IMR-90 (cell line): ENCODE measurements around the gene CNST. TPM values are rescaled to one million over a fixed set of nuclear protein-coding genes. Genes with fewer than 3 reads are reported as not detected.

Experiments used
- ATAC-seq: fragments of 200-7000 bp; cut with Tn5 transposase; 2 replicates; pipeline ENCODE4 v1.9.1; 2020; ENCODE audit warnings: low read depth, mild to moderate bottlenecking, moderate library complexity
- BruUV-seq: library from RNA; stranded (reverse); fragments of 400-500 nt; replicated peaks from 2 replicates; lab custom pipeline; 2021; lab: Mats Ljungman, UMichigan
- CTCF ChIA-PET: fragments of 300-600 bp; formaldehyde crosslinking; extraction: SDS; loops from one replicate; lab custom pipeline; 2021; ENCODE audit warnings: antibody characterized with exemption; lab: Yijun Ruan, JAX
- POLR2A ChIA-PET: fragments of 300-600 bp; sonication (Branson Sonifier 250); formaldehyde crosslinking; loops from one replicate; lab custom pipeline; 2022; ENCODE audit warnings: antibody characterized with exemption; ENCODE audit not compliant: unreplicated experiment; lab: Charles Lee
- DNase-seq: peaks from one replicate; pipeline ENCODE4 v3.0.0; 2013
- H2AFZ ChIP-seq: replicated peaks from 2 replicates; pipeline ENCODE3; 2013; ENCODE audit warnings: low read length, mild to moderate bottlenecking; ENCODE audit not compliant: poor library complexity
- H2AK5ac ChIP-seq: 2 replicates; pipeline ENCODE4 v1.6.1; 2013; ENCODE audit warnings: low read depth, low read length, inconsistent platforms
- H2AK9ac ChIP-seq: replicated peaks from 2 replicates; pipeline ENCODE3; 2013; ENCODE audit warnings: mild to moderate bottlenecking, low read depth, low read length, moderate library complexity; ENCODE audit not compliant: poor library complexity
- H2BK120ac ChIP-seq: 2 replicates; pipeline ENCODE4 v1.6.1; 2013; ENCODE audit warnings: low read depth, low read length, inconsistent platforms
- H2BK15ac ChIP-seq: 3 replicates; pipeline ENCODE4 v1.6.1; 2013; ENCODE audit warnings: low read depth, low read length, inconsistent platforms
- H2BK20ac ChIP-seq: 2 replicates; pipeline ENCODE4 v1.6.1; 2013; ENCODE audit warnings: low read depth, mild to moderate bottlenecking, inconsistent platforms, low read length, moderate library complexity
- H2BK5ac ChIP-seq: 2 replicates; pipeline ENCODE4 v1.6.1; 2013; ENCODE audit warnings: mild to moderate bottlenecking, low read depth, low read length, inconsistent platforms; ENCODE audit not compliant: poor library complexity, severe bottlenecking
- H3K14ac ChIP-seq: replicated peaks from 2 replicates; pipeline ENCODE4 v1.6.1; 2013; ENCODE audit warnings: low read depth, low read length, inconsistent platforms
- H3K18ac ChIP-seq: 2 replicates; pipeline ENCODE4 v1.6.1; 2013; ENCODE audit warnings: low read depth, low read length, control low read depth
- H3K23ac ChIP-seq: 2 replicates; pipeline ENCODE4 v1.6.1; 2013; ENCODE audit warnings: low read depth, low read length, inconsistent platforms
- H3K27ac ChIP-seq: 2 replicates; pipeline ENCODE4 v1.5.1; 2013; ENCODE audit warnings: mild to moderate bottlenecking, control low read depth, low read length; ENCODE audit not compliant: insufficient read depth
- H3K27me3 ChIP-seq: 2 replicates; pipeline ENCODE4 v1.6.1; 2013; ENCODE audit warnings: low read length; ENCODE audit not compliant: control insufficient read depth, insufficient read depth
- H3K36me3 ChIP-seq: 2 replicates; pipeline ENCODE4 v1.6.1; 2013; ENCODE audit warnings: low read length, mixed read lengths; ENCODE audit not compliant: control insufficient read depth, insufficient read depth
- H3K4ac ChIP-seq: 2 replicates; pipeline ENCODE4 v1.6.1; 2013; ENCODE audit warnings: low read depth, low read length, inconsistent platforms
- H3K4me1 ChIP-seq: 2 replicates; pipeline ENCODE4 v1.6.1; 2013; ENCODE audit warnings: low read length, mixed read lengths; ENCODE audit not compliant: control insufficient read depth, insufficient read depth
- H3K4me2 ChIP-seq: 2 replicates; pipeline ENCODE4 v1.6.1; 2013; ENCODE audit warnings: low read depth, mild to moderate bottlenecking, control low read depth, low read length, moderate library complexity
- H3K4me3 ChIP-seq: 2 replicates; pipeline ENCODE4 v1.5.1; 2013; ENCODE audit warnings: low read depth, mild to moderate bottlenecking, control low read depth, low read length, moderate library complexity; ENCODE audit not compliant: insufficient read depth
- H3K56ac ChIP-seq: 2 replicates; pipeline ENCODE4 v1.6.1; 2013; ENCODE audit warnings: low read length, inconsistent platforms; ENCODE audit not compliant: insufficient read depth; ENCODE audit errors: extremely low read depth
- H3K79me1 ChIP-seq, 2 experiments: 2 replicates each; pipeline ENCODE4 v1.6.1; 2013; ENCODE audit warnings: low read length in 2 of 2, inconsistent platforms in 1 of 2, low read depth in 1 of 2
- H3K9ac ChIP-seq: 2 replicates; pipeline ENCODE4 v1.6.1; 2013; ENCODE audit warnings: low read depth, low read length, control low read depth
- H3K9me1 ChIP-seq: 2 replicates; pipeline ENCODE4 v1.6.1; 2013; ENCODE audit warnings: low read length, inconsistent platforms; ENCODE audit not compliant: insufficient read depth
- H3K9me3 ChIP-seq: 2 replicates; pipeline ENCODE4 v1.6.1; 2013; ENCODE audit warnings: low read length; ENCODE audit not compliant: control insufficient read depth, insufficient read depth
- H4K20me1 ChIP-seq: 2 replicates; pipeline ENCODE4 v1.6.1; 2013; ENCODE audit warnings: low read length, inconsistent platforms; ENCODE audit not compliant: insufficient read depth
- H4K5ac ChIP-seq: 2 replicates; pipeline ENCODE4 v1.6.1; 2013; ENCODE audit warnings: mild to moderate bottlenecking, low read depth, low read length, control low read depth
- H4K8ac ChIP-seq, 2 experiments: 2 replicates each; pipeline ENCODE4 v1.6.1; 2013; ENCODE audit warnings: low read depth in 2 of 2, low read length in 2 of 2, control low read depth in 1 of 2, inconsistent platforms in 1 of 2
- H4K91ac ChIP-seq: 2 replicates; pipeline ENCODE4 v1.6.1; 2013; ENCODE audit warnings: low read depth, low read length, inconsistent platforms; ENCODE audit not compliant: insufficient read depth
- CHD1 ChIP-seq: IDR thresholded peaks from 2 replicates; pipeline ENCODE4 v1.6.1; 2012; ENCODE audit warnings: low read depth, low read length, improper control_type of control experiment
- CTCF ChIP-seq: conservative IDR thresholded peaks from 2 replicates; pipeline ENCODE4 v1.5.1; 2012; ENCODE audit warnings: mild to moderate bottlenecking, low read depth, low read length, improper control_type of control experiment
- MAZ ChIP-seq: IDR thresholded peaks from 2 replicates; pipeline ENCODE4 v1.6.1; 2012; ENCODE audit warnings: low read depth, mild to moderate bottlenecking, low read length, improper control_type of control experiment, moderate library complexity, borderline replicate concordance
- NFE2L2 ChIP-seq: fragments of 150-350 bp; IDR thresholded peaks from 2 replicates; pipeline ENCODE4 v1.6.1; 2016; ENCODE audit warnings: low read depth, mild to moderate bottlenecking, low read length
- POLR2A ChIP-seq: IDR thresholded peaks from 2 replicates; pipeline ENCODE4 v1.6.1; 2012; ENCODE audit warnings: mild to moderate bottlenecking, low read depth, low read length
- SMC3 ChIP-seq: fragments of 150-350 bp; IDR thresholded peaks from 2 replicates; pipeline ENCODE4 v1.6.1; 2016; ENCODE audit warnings: low read depth, mild to moderate bottlenecking, antibody characterized with exemption, low read length, moderate library complexity
- WGBS, 2 experiments: methylation state at CpG; one replicate each; pipeline versions ENCODE4 v1.1.5 to v1.1.7; 2013; ENCODE audit warnings: missing lambda C conversion rate in 2 of 2; ENCODE audit not compliant: insufficient read length in 1 of 2; ENCODE audit errors: extremely low coverage in 2 of 2; 5-methylcytosine and 5-hydroxymethylcytosine counted together
- dilution Hi-C: fragments of 300-500 bp; cut with HindIII; formaldehyde crosslinking; loops from one replicate; pipeline ENCODE4 v1.14.3; 2018; ENCODE audit warnings: low sequenced_read_pairs; ENCODE audit not compliant: unreplicated experiment
- in situ Hi-C: fragments of 300-500 bp; cut with MboI; formaldehyde crosslinking; loops from 3 replicates; pipeline ENCODE4 v1.14.3; 2019; ENCODE audit warnings: low sequenced_read_pairs, inconsistent platforms, mixed read lengths
- intact Hi-C: fragments of 100-400 bp; cut with micrococcal nuclease; formaldehyde crosslinking; loops from 2 replicates; pipeline ENCODE4 v1.10.0; 2022
- polyA plus RNA-seq, 3 experiments: library from polyadenylated mRNA; depleted of rRNA; stranded (reverse); fragments of >200 nt; gene quantifications; 2 replicates each; pipeline ENCODE4 v1.2.3, GENCODE V29; 2012; ENCODE audit warnings: low replicate concordance in 1 of 3
- total RNA-seq: library from RNA; depleted of rRNA; stranded (reverse); fragments of >200 nt; gene quantifications from 2 replicates; pipeline ENCODE4 v1.2.3, GENCODE V29; 2012

The CNST gene
- total and polyA plus RNA-seq, 2 of the 4 experiments (the other 2 are of a cell fraction) = 15.4 to 25.5 TPM

GRCh38 chr1:246661451-246661850 is 95.2 kb downstream of the CNST start:
- BruUV-seq = no TSS peak
- CTCF ChIA-PET = no interaction called here

More at GRCh38 chr1:246661451-246661850, 95.2 kb downstream of the CNST start:
- H3K9me1 ChIP-seq = peaks cover 5% of the 10 kb centered on the region; the same call in 1 of the 2 replicates
- H3K23ac ChIP-seq = no peak overlapping the region
- no peak overlapping the region for H3K14ac ChIP-seq
- no peaks in the 10 kb centered on the region for H3K4me1 ChIP-seq
- no peak overlapping the region for H3K4me3 ChIP-seq
- no peak overlapping the region for H2AK5ac ChIP-seq
- no peak overlapping the region for H2AFZ ChIP-seq
- H2BK5ac ChIP-seq = no peak overlapping the region
- peaks cover 12% of the 10 kb centered on the region for H3K36me3 ChIP-seq
- ATAC-seq (no peak), DNase-seq (no peak)
- H2BK15ac ChIP-seq = no peak overlapping the region
- no peak overlapping the region for H4K8ac ChIP-seq
- H3K27me3 ChIP-seq = no peaks in the 10 kb centered on the region
- H2BK20ac ChIP-seq = no peak overlapping the region
- H4K91ac ChIP-seq = no peak overlapping the region
- H3K27ac ChIP-seq = no peak overlapping the region
- H2BK120ac ChIP-seq = no peak overlapping the region
- H4K20me1 ChIP-seq = no peaks in the 10 kb centered on the region; the same call in 1 of the 2 replicates
- no peak overlapping the region for H4K5ac ChIP-seq
- no peak overlapping the region for H2AK9ac ChIP-seq
- peaks cover 6 to 16% of the 10 kb centered on the region in 2 experiments; a peak in 3 of 4 replicates for H3K79me1 ChIP-seq
- no peak overlapping the region for H3K9ac ChIP-seq
- TF ChIP-seq POLR2A = no peak
- no peak for TF ChIP-seq SMC3
- no peak for TF ChIP-seq MAZ
- TF ChIP-seq CTCF = no peak
- no peak for TF ChIP-seq CHD1
- no peak for TF ChIP-seq NFE2L2
- no peak overlapping the region for H3K4me2 ChIP-seq
- H3K4ac ChIP-seq = no peak overlapping the region
- no CpG with 5 or more reads among the region's 2 CpGs for WGBS, 2 experiments
- dilution Hi-C loops = no loop called here
- POLR2A ChIA-PET = no interaction called here
- H3K18ac ChIP-seq = no peak overlapping the region
- no peaks in the 10 kb centered on the region for H3K9me3 ChIP-seq
- H3K56ac ChIP-seq = no peak overlapping the region
- intact Hi-C loops = no loop called here
- in situ Hi-C loops = no loop called here
